Pulmonary artery endothelial cell (primary cell): ENCODE measurements around the gene CPSF3. TPM values are rescaled to one million over a fixed set of nuclear protein-coding genes. Genes with fewer than 3 reads are reported as not detected.

ENCODE experiments used
- DNase-seq: peaks from one replicate; pipeline ENCODE4 v3.0.0-alpha.2; 2011; ENCODE audit warnings: low read depth, low spot score
- total RNA-seq: library from RNA; depleted of rRNA; stranded (reverse); fragments of >200 nt; gene quantifications from 2 replicates; pipeline ENCODE4 v1.2.3, GENCODE V29; 2014

The CPSF3 gene
- total RNA-seq, 1 donor from 2014 or later: 54.5 TPM

- no peak for DNase-seq
Measured at GRCh38 chr2:9517118-9517782, 93.8 kb downstream of the CPSF3 start.

- DNase-seq: no peak
Measured at GRCh38 chr2:9518163-9518562, 94.7 kb downstream of the CPSF3 start.

- DNase-seq: no peak
Measured at GRCh38 chr2:9518780-9519179, 95.3 kb downstream of the CPSF3 start.

GRCh38 chr2:9519250-9519649 lies 95.8 kb downstream of the CPSF3 start:
- no peak for DNase-seq

Other genes with a start within 250 kb of the CPSF3 start
- 44.0 and 49.9 TPM in 2 replicates for gene ASAP2, start 216.8 kb upstream of the CPSF3 start, total RNA-seq
- 47.2 and 53.1 TPM in 2 replicates for gene ITGB1BP1, start 126 bp upstream of the CPSF3 start, total RNA-seq
- gene IAH1, start 50.9 kb downstream of the CPSF3 start, total RNA-seq: 32.9 and 40.2 TPM in 2 replicates
- gene ADAM17, start 132.2 kb downstream of the CPSF3 start, total RNA-seq: 50.5 and 72.9 TPM in 2 replicates
- gene YWHAQ, start 207.3 kb downstream of the CPSF3 start, total RNA-seq: 279 and 306 TPM in 2 replicates